Right lobe of liver (tissue), 6 donors: ENCODE measurements around the gene PCK2. TPM values are rescaled to one million over a fixed set of nuclear protein-coding genes. Genes with fewer than 3 reads are reported as not detected.
"Not testable (repeated sequence)": the region's sequence is repeated elsewhere in the genome, so short reads cannot be mapped to it uniquely, and the experiment has no call there.

Experiments used
- ATAC-seq, 4 donors: fragments of 200-7000 bp; cut with Tn5 transposase; one replicate each; pipeline ENCODE4 v1.9.1; 2020; ENCODE audit warnings: mild to moderate bottlenecking in 4 of 4, moderate library complexity in 4 of 4
- DNase-seq, 3 donors: peaks; one replicate each; pipeline ENCODE4 v3.0.0-alpha.2; 2020
- H3K27ac ChIP-seq, 3 donors: fragments of 200-600 bp; one replicate each; pipeline ENCODE4 v1.8.0; 2022
- H3K27me3 ChIP-seq, 2 donors: fragments of 200-600 bp; one replicate each; pipeline ENCODE4 v1.8.0; 2022
- H3K36me3 ChIP-seq, 4 donors: fragments of 200-600 bp; sonication (generic) in 1 of 4; one replicate each; pipeline versions ENCODE4 v1.5.1 to v1.8.0; 2017 to 2022; ENCODE audit warnings: control low read depth in 1 of 4
- H3K4me1 ChIP-seq, 4 donors: fragments of 200-600 bp; sonication (generic) in 1 of 4; one replicate each; pipeline versions ENCODE4 v1.5.1 to v1.8.0; 2017 to 2022; ENCODE audit warnings: control low read depth in 1 of 4
- H3K4me3 ChIP-seq, 3 donors: fragments of 200-600 bp; one replicate each; pipeline ENCODE4 v1.8.0; 2022
- H3K9me3 ChIP-seq, 4 donors: fragments of 200-600 bp; sonication (generic) in 1 of 4; one replicate each; pipeline versions ENCODE4 v1.5.1 to v1.8.0; 2017 to 2022; ENCODE audit warnings: control low read depth in 1 of 4
- CTCF ChIP-seq, 4 donors: fragments of 200-600 bp in 3 of 4; fragments of 450-650 bp in 1 of 4; IDR thresholded peaks; one replicate each; pipeline versions ENCODE4 v1.5.1 to v1.8.0; 2016 to 2022; ENCODE audit warnings: antibody characterized with exemption in 4 of 4, mild to moderate bottlenecking in 2 of 4
- POLR2A ChIP-seq: fragments of 450-650 bp; IDR thresholded peaks from one replicate; pipeline ENCODE4 v1.6.1; 2017; ENCODE audit warnings: antibody characterized with exemption, mild to moderate bottlenecking
- WGBS: methylation state at CpG from one replicate; pipeline ENCODE4 v1.1.6; 2018; ENCODE audit warnings: low coverage, low lambda C conversion rate; ENCODE audit not compliant: insufficient coverage; ENCODE audit errors: missing lambda C conversion rate; 5-methylcytosine and 5-hydroxymethylcytosine counted together
- intact Hi-C, 2 donors: fragments of 100-400 bp; cut with DNase I; formaldehyde crosslinking; loops; one replicate each; pipeline versions ENCODE4 v1.11.2 to v1.14.1; 2022
- long read RNA-seq: library from polyadenylated mRNA; unstranded; transcript quantifications from one replicate; pipeline ENCODE4 v2.0.0, GENCODE V29; 2019
- total RNA-seq, 6 experiments: library from RNA; depleted of rRNA in 2 of 6; stranded (reverse); fragments of >200 nt in 2 of 6; fragmentation: NEBNext Ultra II Directional in 3 of 6; extraction: Animal tissue kit (Norgen Biotek cat#: 25700) in 3 of 6; gene quantifications; one replicate each; pipeline versions ENCODE4 v1.1.0 to v1.2.4, GENCODE V29; 2016 to 2023
- donor health status: DM: no; HTN: yes; CAD: no.
- donor health status: DM: no; HTN: no; CAD: no.
- donor health status: DM: no; HTN: no; CAD: no.
- donor health status: DM: no; HTN: yes; CAD: no.
- donor health status: DM: no; HTN: yes; CAD: no.

Gene PCK2
- total RNA-seq = 100 to 1,000 TPM; 124 to 615 (median 240) TPM
- long read RNA-seq, transcript PCK2-201 (10 exons, 2,357 nt) = major isoform, 172 of 234 reads
- long read RNA-seq, partial matches to known transcripts = 47 of 234 reads
- long read RNA-seq, other reads (novel, unspliced or antisense) = 8 of 234 reads

- Histone ChIP-seq H3K4me3 (peak within 1 kb of the TSS; percentile 77 to 98 (median 90)), H3K27me3 (no peaks in the 10 kb centered on the region), H3K9me3 (no peaks in the 10 kb centered on the region), H3K4me1 (peaks cover 0 to 58% (median 26%) of the 10 kb centered on the region in 4 donors), H3K27ac (peak within 1 kb of the TSS; percentile 89 to 97 (median 94)), H3K36me3 (peaks cover 0 to 27% (median 3%) of the 10 kb centered on the region in 4 donors)
- DNase-seq (peak; percentile 98 to 99 (median 99)), ATAC-seq (peak; percentile 83 to 93 (median 86))
- under 1% methylated on average over 34 of the region's 68 CpGs for WGBS
- TF ChIP-seq POLR2A (peak; percentile 97), CTCF (IDR thresholded peaks at IDR 0.05) (no peak)
- intact Hi-C loops = loop anchor here (5.0 to 10.0 kb wide), 2 partner anchors 37 to 61 kb away; no protein-coding TSS in a partner anchor
Measured at GRCh38 chr14:24093901-24094840, at the start of gene PCK2. Gene PCK2, plus strand, starts transcription at chr14:24094311. Its CDS starts 95 bp downstream, at chr14:24094406.

DNA sequence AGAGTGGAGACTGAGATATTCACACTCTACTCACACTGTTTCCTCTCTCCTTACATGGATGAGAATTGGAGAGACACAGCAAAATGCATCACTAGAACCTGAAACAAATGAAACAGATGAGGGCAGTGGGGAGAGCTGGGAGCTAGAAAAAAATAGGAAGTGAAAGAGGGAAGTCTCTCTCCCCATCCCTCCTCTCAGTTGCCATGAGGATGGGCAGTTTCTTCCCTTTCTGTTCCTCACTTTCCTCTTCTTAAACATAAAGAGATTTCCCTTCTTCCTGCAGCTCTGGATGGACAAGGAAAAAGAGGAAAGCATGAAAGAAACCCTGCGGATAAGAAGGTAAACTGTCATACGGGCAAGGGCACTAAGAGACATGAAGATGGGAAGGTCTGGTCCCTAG lies 45.1 kb upstream of the PCK2 start:
- intact Hi-C loops, H3K27me3 ChIP-seq, H3K36me3 ChIP-seq, H3K27ac ChIP-seq, H3K4me3 ChIP-seq, H3K4me1 ChIP-seq, H3K9me3 ChIP-seq, DNase-seq: not testable (repeated sequence)
- 55% methylated on average over 2 of the region's 2 CpGs for WGBS
- peak in 1 of 4 donors; percentile 16 for ATAC-seq

DNA sequence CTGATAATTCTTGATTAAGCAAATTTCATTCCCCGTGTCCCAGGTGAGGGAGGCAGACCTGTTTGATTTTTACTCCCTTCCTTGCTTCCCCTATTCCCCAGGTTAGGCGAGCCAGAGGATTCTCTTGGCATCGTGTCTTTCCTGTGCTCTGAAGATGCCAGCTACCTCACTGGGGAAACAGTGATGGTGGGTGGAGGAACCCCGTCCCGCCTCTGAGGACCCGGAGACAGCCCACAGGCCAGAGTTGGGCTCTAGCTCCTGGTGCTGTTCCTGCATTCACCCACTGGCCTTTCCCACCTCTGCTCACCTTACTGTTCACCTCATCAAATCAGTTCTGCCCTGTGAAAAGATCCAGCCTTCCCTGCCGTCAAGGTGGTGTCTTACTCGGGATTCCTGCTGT lies 43.4 kb upstream of the PCK2 start:
- ATAC-seq, H3K9me3 ChIP-seq, H3K27ac ChIP-seq, H3K27me3 ChIP-seq, DNase-seq, intact Hi-C loops, H3K4me3 ChIP-seq, H3K36me3 ChIP-seq, H3K4me1 ChIP-seq: not testable (repeated sequence)
- 79% methylated on average over 3 of the region's 8 CpGs for whole genome bisulfite sequencing

DNA sequence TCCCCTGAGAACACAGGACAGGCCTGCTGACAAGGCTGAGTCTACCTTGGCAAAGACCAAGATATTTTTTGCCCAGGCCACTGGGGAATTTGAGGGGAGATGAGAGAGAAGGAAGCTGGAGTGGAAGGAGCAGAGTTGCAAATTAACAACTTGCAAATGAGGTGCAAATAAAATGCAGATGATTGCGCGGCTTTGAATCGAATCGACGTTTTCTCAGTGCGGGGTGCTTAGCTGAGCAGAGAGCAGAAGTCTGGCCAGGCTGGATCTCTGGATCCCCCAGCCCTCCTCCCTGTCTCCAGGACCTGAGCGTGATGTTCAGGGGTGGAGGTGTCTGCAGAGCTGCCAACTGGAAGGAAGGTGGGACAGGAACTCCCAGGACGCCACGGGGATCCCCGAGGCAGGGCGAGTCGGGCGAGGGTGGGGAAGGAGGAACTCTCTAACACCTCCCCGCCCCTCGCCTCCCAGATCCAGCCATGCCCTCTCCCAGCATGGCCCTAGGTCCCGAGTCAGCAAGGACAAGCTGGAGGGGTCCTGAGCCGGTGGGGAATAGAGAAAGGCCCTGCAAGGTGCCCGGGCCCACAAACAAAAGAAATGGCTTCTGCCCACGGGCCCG lies 42.8 kb upstream of the PCK2 start:
- no peaks in the 10 kb centered on the region for H3K27me3 ChIP-seq
- ATAC-seq (peak in 3 of 4 donors; percentile 1 to 16 (median 13)), DNase-seq (peak in 1 of 3 donors; percentile 48)
- H3K9me3 ChIP-seq = no peaks in the 10 kb centered on the region
- peak overlapping the region in 1 of 3 donors; percentile 39 for H3K27ac ChIP-seq
- TF ChIP-seq POLR2A (no peak), CTCF (IDR thresholded peaks at IDR 0.05) (no peak)
- intact Hi-C loops = no loop called here
- no peaks in the 10 kb centered on the region for H3K36me3 ChIP-seq
- H3K4me3 ChIP-seq = peak overlapping the region; percentile 38 to 63 (median 62)
- peaks cover 0 to 8% (median 2%) of the 10 kb centered on the region in 4 donors for H3K4me1 ChIP-seq
- 45% methylated on average over 10 of the region's 20 CpGs for WGBS

DNA sequence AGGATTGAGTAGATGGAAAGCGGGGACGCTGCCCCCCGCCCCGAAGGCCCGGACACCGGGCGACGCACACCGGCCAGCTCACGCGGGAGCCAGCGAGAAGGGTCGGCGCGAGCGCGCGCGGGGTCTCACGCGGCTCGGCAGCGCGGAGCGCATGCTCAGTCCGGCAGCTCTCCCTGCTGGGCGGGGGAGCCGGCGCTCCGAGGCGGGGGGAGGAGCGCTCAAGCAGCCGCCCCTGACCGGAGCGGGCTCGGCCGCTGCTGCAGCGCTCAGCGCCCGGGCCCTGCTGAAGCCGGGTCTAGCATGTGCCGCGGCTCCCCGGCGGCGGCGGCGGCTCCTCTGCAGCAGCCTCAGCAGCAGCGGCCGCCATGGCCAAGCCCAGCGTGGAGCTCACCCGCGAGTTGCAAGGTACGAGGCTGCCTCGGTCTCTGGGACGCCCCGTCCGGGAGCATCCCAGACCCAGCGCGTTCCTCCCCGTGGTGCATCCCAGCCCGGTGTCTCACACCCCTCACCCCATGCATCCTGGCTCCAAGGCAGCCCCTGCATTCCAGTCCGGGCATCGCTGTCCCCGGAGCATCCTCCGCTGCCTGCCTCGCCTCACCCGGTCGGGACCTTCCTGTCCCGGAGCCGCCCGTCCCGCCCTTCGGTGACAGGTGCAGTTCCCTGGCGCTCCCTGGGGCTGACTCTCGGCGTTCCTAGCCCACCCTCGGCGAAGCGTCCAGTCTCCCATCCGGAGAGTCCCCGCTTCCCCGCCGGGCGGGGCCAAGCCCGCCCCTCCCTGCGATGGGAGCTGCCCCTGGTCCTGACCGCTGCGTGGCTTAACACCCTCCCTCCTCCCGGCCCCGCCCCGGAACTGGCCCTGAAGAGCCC lies 42.1 kb upstream of the PCK2 start, which contains the start of gene CARMIL3:
TSS of gene CARMIL3 (plus strand) at position 221 of the 867 bp plus-strand sequence. CDS start at position 366, 145 bp downstream.
- H3K9me3 ChIP-seq = no peaks in the 10 kb centered on the region
- H3K27ac ChIP-seq = peak within 1 kb of the TSS in 1 of 3 donors; percentile 39

More for the DNA sequence above, 42.1 kb upstream of the PCK2 start, which contains the start of gene CARMIL3:
- Histone ChIP-seq H3K4me1 (peaks cover 0 to 14% (median 2%) of the 10 kb centered on the region in 4 donors), H3K27me3 (no peaks in the 10 kb centered on the region), H3K4me3 (peak within 1 kb of the TSS; percentile 38 to 63 (median 62)), H3K36me3 (no peaks in the 10 kb centered on the region)
- ATAC-seq = peak; percentile 79 to 92 (median 88)
- WGBS = 5% methylated on average over 4 of the region's 92 CpGs
- intact Hi-C loops = no loop called here
- TF ChIP-seq CTCF (IDR thresholded peaks at IDR 0.05) = peak in 2 of 4 donors; percentile 3 to 5
- peak; percentile 21 for TF ChIP-seq POLR2A
- peak; percentile 61 to 77 (median 67) for DNase-seq
